SK-N-MC (cell line): ENCODE measurements around the gene HOXB9.

Experiments
- EZH2 ChIP-seq: fragments of 200-600 bp; sonication (generic); IDR thresholded peaks from one replicate; pipeline ENCODE4 v1.6.1; 2017; ENCODE audit warnings: antibody characterized with exemption
- FOXP2 ChIP-seq: optimal IDR thresholded peaks from 2 replicates; pipeline ENCODE3; 2011; ENCODE audit warnings: mild to moderate bottlenecking, moderate library complexity; ENCODE audit not compliant: insufficient read depth; ENCODE audit errors: extremely low read length, control extremely low read depth
- POLR2AphosphoS5 ChIP-seq: IDR thresholded peaks from 2 replicates; pipeline ENCODE4 v1.6.1; 2012; ENCODE audit warnings: mild to moderate bottlenecking, low read depth, low read length, borderline replicate concordance

GRCh38 chr17:48647963-48648245, 21.7 kb upstream of the HOXB9 start:
- TF ChIP-seq POLR2AphosphoS5: no peak
- TF ChIP-seq EZH2: no peak
- TF ChIP-seq FOXP2: no peak
